Mucosa of gallbladder (tissue), 1 donor: ENCODE data around the gene CLEC3A. TPM values are rescaled to one million over a fixed set of nuclear protein-coding genes. Genes with fewer than 3 reads are reported as not detected.
"Not testable (repeated sequence)": the region's sequence is repeated elsewhere in the genome, so short reads cannot be mapped to it uniquely, and the experiment has no call there.

ENCODE experiments used
- DNase-seq: peaks from one replicate; pipeline ENCODE4 v3.0.0-alpha.2; 2020; ENCODE audit warnings: low spot score
- total RNA-seq: library from RNA; stranded (reverse); gene quantifications from one replicate; pipeline ENCODE4 v1.2.1, GENCODE V29; 2021
- donor health status: DM: no; HTN: no; CAD: no.

CLEC3A gene, protein sequence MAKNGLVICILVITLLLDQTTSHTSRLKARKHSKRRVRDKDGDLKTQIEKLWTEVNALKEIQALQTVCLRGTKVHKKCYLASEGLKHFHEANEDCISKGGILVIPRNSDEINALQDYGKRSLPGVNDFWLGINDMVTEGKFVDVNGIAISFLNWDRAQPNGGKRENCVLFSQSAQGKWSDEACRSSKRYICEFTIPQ
- 3.5 TPM for total RNA-seq

DNA sequence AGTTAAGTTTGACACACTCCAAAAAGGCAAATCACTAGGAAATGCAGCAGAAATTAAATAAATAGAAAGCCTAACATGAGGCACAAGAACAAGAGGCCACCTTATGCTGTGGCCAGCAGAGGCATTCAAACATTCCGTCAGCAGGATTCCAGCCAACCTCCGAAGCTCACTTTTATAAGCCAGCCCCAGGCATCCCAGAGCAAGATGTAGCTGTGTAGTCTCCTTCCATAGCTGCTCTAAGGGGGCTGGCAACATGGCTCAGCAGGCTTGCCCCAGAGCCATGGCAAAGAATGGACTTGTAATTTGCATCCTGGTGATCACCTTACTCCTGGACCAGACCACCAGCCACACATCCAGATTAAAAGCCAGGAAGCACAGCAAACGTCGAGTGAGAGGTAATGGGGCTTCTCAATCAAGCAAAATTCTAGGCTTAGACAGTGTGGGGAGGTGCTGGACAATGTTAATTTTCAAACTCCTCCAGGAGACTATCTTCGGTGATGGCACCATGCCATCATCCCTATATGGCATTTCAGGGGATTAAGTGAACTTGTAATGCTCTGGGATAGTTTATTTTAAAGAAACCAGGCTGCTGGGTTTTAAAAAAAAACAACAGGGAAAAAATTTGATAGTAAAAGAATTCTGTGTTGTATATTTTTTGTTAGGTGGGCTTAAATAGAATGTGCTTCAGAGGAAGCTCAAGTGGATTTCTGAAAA is at the start of gene CLEC3A:
Gene CLEC3A, plus strand, starts transcription at position 202 of the 714 bp plus-strand sequence. Its CDS starts 79 bp downstream, at position 281.
- no peak for DNase-seq

DNA sequence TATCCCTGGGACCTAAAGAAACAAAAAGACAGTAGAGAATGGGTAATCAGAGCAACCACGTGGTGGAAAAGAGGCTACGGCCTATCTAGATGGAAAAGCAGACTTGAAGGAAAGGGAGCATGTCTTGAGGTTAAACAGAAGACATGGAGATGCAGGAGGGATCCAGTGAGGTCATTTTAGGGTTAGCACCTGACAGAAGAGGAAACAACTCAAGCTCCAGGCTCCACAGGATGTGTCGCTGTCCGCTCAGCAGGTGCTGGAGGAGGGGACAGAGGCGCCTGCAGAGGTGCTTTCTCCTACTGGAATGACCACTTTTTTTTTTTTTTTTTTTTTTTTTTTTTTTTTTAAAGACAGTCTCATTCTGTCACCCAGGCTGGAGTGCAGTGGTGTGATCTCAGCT is 47.5 kb upstream of the CLEC3A start:
- no peak for DNase-seq

DNA sequence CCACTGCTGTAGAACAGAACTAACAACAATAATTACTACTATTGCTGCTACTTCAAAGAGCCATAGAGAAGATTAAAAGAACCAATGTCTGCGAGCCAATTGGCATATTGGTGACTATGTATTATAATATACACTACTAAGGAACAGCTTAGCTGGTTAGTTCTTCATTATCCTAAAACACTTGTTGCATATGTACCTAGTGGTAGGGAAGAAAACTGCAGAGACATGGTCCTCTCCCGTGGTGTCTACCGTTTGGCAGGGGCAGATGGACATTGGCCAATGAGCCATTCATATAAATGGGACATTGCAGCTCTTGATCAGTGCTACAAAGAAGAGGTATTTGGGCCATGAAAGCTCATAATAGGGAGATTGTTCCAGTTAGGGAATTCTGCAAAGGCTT is 46.4 kb upstream of the CLEC3A start:
- no peak for DNase-seq

DNA sequence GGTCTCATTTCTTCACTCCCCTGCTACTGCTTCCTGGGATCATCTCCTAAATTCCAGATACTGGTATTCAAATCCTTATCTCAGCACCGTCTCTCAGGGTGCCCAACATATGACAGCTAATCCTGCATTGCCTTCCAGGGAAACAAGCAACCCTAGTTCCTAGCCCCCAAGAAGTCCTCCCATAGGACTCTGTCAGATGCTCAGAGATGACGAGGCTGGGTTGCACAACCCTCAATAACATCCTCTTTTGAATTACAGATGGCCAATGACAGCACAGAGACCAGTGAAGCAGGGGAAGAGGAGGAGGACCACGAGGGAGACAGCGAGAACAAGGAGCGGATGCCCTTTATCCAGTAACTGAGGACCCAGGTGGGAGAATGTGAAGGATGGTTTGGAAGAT is 45.0 kb upstream of the CLEC3A start:
- no peak for DNase-seq

DNA sequence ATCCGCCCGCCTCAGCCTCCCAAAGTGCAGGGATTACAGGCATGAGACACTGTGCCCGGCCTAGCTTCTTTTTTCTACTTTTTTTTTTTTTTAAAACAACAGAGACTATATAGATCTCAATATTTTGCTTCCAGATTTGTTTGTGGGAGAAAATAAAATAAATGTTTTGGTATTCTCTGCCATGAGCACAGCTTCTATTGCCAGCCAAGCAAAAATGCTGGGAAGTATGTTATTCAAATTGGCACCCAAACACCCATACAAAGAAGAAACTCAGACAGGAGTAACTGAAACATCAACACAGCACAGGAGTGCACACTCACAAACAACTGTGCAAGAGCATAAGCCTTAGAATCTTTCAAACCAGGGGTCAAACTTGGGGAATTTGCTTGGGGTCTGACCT is 37.2 kb upstream of the CLEC3A start:
- DNase-seq: no peak

DNA sequence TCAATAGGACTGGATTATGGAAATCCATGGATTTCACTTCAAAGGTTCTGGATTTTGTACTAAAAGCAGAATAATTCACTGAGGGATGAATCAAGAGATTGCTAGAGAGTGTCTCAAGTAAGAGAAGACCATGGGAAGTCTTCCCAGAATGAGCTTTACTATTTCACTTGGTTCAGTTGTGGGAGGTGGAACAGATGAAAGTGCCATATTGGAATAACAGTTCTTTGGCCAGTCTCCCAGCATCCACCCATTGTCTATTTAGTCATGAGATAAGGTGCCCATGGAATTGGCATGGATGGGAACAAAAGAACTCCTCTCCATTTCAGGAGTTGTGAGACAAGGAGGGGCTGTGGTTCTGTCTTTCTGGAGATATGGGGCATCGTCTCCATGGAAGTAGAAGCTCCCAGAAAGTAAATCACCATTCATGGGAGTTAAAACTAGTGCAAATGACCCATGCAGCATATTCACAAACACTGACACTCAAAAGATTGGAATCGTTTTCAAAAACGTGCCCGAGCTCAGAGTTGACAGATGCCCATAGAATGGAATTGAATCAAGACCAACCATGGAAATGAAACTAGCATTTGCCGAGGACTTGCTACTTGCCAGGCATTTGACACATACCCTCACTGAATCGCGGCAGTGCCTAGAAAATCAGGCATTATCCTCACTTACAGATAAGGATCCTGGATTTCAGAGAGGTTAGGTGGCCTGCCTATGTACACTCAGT is 36.2 kb upstream of the CLEC3A start:
- DNase-seq: no peak

DNA sequence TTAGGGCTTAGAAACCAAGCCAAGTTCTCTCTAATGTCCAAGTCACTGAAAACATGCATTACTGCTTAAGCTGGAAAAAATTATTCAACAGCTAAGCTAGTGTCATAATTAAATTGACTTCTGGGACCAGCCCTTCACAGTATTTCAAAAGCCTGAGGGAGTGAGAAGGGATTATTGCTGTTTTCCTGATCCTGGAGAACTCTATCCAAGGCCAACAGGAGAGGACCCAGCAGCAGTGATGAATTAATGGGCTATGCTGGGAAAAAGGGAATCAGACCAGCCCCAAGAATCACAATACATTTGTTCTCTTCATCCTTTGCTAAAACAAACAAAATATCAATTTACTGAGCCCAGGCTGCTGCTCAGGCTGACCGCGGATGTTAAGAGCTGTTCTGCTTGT is 34.5 kb upstream of the CLEC3A start:
- DNase-seq: no peak

DNA sequence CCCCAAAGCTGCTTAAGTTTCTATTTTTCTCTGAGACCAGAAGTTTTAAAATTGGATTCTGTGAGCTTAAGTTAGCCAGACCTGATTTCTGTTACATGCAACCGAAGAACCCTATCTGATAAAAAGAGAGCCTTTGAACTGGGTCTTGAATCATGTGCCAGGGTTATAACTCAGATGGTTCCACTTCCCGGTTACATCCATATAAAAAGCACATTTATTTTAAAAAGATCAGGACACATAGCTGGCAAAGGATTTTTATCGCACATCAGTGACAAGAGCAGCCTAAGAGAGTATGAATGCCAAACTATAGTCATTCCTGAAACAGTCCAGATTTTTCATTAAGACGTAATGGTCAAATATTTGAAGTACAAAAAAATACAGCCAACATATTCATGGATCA is 32.5 kb upstream of the CLEC3A start:
- DNase-seq: no peak

DNA sequence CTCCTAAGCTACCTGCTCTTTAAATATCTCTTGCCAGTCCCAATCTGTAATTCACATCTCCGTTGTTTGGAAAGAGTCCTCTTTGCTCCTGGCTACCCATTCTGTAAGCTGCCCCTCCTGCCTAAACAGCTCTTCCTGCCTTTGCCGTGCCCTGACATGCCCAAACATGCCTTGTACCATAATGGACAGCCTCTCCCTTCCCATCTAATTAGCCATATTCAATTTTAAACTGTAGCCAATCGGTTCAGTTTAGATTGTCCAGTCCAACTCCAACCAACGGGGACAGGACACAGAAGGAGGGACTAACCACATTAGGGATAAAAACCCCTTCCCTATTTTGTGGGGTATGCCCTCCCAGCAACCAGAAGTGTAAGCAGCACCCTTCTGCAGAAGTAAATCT is 30.6 kb upstream of the CLEC3A start:
- DNase-seq: no peak

DNA sequence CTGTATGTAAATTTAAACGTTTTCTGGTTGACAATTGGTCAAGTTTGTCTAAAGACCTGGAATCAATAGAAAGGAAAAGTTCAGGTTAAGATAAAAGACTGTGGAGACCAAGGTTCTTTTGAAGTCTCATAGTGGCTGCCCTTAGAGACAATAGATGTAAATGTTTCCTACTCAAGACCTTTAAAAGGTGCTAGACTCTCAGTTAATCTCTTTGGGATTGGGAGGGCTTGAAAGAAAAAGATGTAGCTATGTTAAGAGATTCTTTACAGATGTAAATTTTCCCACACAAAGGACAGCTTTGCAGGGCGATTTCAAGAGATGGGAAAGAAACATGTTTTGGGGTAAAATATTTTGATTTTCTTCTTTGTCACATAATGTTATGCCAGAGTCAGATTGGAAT is 30.0 kb upstream of the CLEC3A start:
- DNase-seq: not testable (repeated sequence)

DNA sequence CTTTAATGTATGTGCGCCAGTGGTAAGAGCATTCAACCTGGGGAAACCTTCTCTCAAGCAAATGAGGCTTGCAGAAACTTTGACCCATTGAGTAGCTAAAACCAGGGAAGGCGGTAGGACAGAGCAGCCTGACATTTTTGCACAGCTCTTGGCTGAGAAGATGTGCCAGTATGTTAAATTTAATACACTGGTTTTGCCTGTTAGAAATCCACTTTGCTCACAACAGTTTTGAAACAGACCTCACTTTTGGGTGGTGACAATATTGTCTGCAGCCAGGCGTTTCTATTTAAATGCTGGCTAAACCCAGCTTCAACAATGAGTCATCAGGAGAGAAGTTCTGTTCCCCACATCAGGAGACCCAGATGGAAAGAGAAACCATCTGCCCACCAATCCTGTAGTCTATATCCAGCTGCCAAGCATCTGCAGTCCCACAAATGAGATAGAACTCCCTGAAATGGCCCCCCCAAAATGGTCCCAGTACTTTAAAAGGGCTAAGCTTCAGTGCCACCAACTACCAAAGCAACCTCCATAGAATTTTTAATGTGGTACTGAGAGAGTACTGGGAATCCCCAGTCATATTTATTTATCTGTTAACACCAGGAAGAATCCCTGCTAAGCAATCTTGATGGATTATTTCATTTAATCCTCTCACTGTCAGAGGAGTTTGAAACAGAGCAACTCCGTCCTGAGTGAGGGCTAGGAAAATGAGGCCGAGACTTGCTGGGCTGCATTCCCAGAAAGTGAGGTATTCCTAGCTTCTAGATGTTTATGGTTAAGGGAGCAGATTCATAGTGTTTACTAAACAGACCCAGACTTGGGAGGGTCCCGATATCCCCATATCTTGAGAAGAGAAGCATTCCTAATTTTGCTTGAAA is 29.0 kb upstream of the CLEC3A start:
- DNase-seq: peak; percentile 23

DNA sequence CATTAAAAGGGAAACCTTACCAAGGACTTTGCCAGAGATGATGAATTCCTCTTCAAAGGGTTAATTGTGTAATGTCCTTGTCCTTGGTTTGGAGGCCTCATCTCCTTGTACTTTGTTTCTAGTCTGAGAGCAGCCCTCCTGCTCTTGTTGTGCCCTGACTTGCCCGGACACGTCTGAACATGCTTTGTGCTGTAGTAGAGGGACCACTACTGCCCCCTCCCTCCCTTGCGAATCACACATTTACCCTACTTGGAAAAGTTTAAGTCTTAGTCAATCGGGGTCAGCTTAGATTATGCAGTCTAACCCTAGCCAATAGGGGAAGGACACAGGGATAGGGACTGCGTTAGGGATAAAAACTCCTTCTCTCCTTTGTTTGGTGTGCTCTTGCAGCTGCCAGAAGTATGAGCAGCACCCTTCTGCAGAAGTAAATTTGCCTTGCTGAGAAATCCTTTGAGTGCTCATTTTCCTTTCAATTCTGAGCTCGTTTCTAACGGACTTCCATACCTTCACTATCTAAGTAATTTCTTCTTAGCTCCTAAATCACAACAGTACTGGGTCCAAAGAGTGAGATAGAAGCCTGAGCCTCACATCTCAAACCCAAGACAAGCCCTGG is 26.4 kb upstream of the CLEC3A start:
- DNase-seq: no peak

DNA sequence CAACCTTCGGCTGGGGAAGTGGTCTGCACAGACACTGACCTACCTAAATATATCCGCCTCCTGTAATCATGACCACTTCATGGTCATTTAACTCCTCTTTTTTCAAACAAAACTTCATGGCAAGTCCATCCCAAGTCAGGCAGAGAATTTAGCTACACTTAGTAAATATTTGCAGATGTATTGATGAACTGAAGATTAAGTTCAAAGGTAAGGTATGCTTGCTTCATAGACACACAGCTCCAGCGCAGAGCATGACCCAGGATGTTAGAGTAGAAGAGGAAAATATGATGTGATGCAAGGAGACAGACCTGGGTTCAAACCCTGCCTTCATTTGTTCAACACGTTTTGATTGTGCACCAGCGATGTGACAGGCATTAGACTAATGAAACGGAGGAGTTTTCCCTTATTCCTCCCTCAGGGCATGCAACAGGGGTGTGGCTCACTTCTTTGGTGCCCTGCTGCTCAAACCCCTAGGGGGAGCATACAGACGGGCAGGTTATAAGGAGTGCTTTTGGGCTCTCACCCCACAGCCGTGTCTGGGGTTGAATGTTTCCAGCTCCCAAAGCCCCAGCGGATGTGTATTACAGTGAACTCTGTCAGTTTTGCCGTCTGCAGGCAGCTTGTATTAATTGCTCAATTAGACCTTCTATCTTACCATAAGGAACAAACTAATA is 23.9 kb upstream of the CLEC3A start:
- DNase-seq: no peak

DNA sequence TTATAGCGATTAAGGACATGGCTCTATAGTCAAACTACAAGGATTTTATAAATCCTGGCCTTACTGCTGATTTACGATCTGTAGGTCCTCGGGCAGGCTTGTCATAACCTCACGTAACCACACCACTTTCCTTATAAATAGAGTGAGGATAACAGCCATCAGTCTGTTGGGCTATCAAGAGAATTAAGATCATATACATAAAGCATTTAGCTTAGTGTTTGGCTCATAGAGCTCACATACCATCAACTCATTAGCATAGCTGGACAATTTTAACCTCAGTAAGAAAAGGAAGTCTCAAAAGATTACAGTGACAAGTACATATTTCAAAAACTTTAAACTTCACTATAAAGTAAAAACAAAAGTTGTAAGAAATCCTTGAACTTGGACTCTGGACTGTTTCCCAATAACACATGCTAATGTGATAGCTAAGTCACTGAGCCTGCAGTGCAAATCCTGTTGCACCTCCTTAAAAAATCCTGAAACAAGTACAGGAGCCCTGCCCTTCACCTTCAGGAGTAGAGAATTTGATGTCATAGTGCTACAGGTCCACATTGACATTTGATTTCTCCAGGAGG is 20.8 kb upstream of the CLEC3A start:
- DNase-seq: no peak

DNA sequence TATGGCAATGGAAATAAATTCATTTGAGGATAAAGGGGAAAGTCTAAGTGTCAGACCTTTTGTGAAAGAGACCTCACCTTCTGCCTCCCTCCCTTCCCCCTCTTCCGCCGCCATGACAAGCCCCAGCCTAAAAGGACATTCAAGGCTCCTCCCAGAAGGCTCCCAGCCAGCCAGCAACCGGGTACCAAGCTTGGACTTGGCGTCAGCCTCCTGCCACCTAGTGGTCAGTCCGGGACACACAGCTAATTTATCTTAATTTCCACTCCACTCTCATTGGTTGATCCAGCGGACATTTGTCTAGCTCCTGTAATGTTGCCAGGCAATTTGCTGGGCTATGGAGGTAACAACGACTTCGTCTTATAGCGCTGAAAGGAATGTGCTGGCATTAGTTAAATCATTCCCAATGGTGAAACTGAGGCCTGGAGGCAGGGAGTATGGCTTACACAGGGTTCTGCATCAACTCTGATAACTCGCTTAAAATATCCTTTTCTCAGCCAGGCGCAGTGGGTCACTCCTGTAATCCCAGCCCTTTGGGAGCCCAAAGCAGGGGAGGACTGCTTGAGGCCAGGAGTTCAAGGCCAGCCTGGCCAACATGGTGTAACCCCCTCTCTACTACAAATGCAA is 19.3 kb upstream of the CLEC3A start:
- DNase-seq: peak; percentile 83

DNA sequence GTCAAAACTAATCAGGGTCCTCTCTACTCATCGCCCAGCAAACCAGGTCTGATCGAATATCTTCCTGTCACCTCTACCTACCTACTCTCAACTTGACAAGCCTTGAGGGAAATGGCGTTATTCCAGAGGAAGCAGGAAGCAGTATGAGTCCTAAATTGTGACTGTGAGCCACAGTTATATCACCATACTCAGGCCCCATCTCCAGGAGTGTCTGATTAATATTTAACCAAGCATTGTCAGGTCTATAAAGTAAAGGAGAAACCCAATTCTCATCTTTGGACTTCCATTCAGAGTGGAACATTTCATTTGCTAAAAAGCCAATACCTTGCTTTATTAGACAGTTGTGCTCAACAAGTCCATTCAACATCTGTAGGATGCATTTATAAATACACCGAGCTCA is 17.8 kb upstream of the CLEC3A start:
- DNase-seq: no peak

DNA sequence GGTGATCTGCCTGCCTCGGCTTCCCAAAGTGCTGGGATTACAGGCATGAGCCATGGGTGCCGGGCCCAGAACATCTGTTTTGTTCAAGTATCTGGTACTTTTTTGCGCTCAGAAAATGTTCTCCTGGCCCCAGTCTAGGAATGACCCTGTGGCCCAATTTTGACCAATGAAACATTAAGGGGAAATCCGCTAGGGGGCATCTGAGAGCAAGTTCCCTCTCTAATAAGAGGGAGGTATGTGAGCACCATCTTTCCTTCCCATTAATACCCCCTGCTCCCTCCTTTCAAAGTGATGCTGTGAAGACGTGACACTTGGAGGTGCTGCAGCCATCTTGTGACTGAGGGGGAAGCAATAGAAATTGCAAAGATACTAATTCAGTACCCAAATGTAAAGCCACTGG is 16.5 kb upstream of the CLEC3A start:
- DNase-seq: no peak

DNA sequence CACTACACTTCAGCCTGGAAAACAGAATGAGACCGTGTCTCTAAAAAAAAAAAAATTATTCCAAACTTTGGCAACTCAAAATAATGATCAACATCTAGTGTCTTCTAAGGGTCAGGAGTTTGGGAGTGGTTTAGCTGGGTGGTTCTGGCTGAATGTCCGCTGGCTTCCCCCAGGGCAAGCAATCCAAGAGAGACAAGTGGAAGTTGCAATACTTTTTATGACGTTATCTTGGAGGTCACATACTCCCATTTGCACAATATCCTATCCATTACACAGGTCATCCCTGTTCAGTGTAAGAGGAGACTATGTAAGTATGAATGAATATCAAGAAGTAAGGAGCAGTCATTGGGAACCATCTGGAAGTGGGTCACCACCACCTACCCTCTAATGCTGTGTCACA is 15.2 kb upstream of the CLEC3A start:
- DNase-seq: no peak

DNA sequence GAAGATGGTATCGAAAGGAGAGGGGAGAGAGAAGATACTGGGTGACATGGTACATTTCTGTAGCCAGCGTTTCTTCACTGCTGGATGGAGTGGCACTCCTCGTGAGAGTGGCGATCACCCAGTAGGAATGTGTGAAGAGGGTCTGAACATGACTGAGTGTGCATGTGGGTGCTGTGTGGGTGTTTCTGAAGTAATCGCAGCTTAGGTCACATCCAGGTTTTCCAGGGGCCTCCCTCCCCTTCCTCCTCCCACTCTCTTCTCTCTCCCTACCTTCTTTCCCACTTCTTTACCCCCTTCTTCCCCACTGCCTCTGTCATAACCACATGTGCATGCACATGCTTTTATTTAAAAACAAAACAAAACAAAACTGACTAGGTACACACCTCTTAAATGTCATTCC is 1.8 kb downstream of the CLEC3A start:
- DNase-seq: no peak

DNA sequence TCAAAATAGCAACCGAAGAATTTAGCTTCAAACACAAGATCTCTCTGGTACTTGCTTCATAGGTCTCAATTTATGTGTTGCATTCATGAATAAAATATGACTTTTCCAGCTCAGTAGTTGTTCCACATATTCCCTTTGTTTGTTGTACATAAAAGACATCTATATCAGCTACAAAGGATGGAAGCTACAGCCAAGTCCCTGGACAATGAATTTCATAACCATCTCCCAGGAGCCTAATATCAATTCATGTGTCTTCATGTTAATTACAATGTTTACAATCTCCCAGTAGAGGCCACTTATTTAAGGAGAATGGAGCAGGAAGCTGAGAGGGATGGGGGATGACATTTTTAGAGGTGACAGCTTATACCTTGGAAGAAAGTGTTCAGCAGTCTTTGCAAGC is 3.3 kb downstream of the CLEC3A start:
- DNase-seq: no peak
